ENCODE data around the gene EEFSEC.

The EEFSEC gene

DNA sequence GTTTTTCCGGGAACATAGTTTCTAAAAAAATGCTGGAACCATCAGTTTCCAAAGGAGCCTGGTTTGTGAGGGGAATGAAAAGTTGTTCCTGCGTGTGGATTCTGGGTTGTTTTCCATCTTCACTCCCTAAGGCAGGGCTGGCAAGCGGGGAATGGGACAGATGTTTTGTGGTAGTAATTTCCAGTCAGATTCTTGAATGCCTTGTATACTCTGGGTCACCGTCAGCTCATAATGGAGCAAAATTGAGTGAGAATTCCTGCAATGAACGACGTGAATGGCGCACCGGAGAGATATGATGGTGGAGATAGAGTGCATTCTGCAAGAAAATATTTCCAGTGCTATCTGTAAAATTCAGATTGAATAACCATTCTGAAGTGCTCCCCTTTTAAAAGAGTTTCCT is 19.9 kb downstream of the EEFSEC start:
- Mint-ChIP-seq H3K9me3 (no peaks in the 10 kb centered on the region), H3K36me3 (no peaks in the 10 kb centered on the region), H3K27ac (no peak overlapping the region), H3K27me3 (no peaks in the 10 kb centered on the region), H3K4me3 (no peak overlapping the region), H3K4me1 (peaks cover 61% of the 10 kb centered on the region)

DNA sequence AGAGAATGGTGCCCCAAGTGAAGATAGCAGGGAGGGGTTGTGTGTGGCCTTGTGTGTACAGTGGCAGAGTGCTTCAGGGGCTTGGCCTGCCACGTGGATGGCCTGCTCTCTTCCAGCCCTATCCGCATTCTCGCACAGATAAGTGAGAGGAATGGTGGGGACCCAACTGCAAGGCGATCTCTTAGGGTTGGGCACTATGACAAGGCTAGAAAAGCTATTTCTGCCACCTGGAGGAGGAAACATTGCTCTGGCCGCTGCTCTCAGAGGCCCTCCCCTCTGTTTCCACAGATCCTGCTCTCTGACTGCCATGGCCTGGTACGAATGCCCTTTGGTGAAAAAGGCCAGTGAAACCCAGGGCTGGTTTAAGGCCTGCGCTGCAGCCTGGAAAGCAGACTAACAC is 20.6 kb downstream of the EEFSEC start:
- no peaks in the 10 kb centered on the region for H3K27me3 Mint-ChIP-seq
- H3K36me3 Mint-ChIP-seq: no peaks in the 10 kb centered on the region
- no peak overlapping the region for H3K4me3 Mint-ChIP-seq
- no peaks in the 10 kb centered on the region for H3K9me3 Mint-ChIP-seq
- no peak overlapping the region for H3K27ac Mint-ChIP-seq
- H3K4me1 Mint-ChIP-seq: peaks cover 65% of the 10 kb centered on the region

GRCh38 chr3:128174675-128175590 is 21.7 kb downstream of the EEFSEC start:
- no peaks in the 10 kb centered on the region for H3K9me3 Mint-ChIP-seq
- H3K27me3 Mint-ChIP-seq: no peaks in the 10 kb centered on the region
- H3K4me3 Mint-ChIP-seq: no peak overlapping the region
- no peaks in the 10 kb centered on the region for H3K36me3 Mint-ChIP-seq
- peaks cover 74% of the 10 kb centered on the region for H3K4me1 Mint-ChIP-seq
- no peak overlapping the region for H3K27ac Mint-ChIP-seq

DNA sequence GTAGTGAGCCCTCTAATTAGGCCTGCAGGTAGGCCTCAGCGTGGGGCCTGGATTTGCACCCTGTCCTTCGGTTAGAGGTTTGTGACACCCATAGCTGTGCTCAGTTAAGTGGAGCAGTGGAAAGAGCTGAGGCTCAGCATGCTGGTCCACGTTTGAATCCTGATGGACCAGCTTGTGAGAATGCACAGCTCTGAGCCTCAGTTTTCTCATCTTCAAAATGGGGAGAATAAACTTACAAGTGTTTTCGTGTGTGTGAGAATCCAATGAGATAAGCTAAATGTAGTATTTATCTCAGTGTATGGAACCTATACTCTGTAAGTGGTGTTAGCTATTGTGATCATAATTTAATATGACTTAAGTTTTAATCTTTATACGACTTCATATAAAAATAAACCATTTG is 22.5 kb downstream of the EEFSEC start:
- Mint-ChIP-seq H3K4me3 (no peak overlapping the region), H3K27me3 (no peaks in the 10 kb centered on the region), H3K27ac (no peak overlapping the region), H3K4me1 (peaks cover 80% of the 10 kb centered on the region), H3K36me3 (no peaks in the 10 kb centered on the region), H3K9me3 (no peaks in the 10 kb centered on the region)

GRCh38 chr3:128176276-128176833 is 23.1 kb downstream of the EEFSEC start:
- H3K4me1 Mint-ChIP-seq: peaks cover 81% of the 10 kb centered on the region

DNA sequence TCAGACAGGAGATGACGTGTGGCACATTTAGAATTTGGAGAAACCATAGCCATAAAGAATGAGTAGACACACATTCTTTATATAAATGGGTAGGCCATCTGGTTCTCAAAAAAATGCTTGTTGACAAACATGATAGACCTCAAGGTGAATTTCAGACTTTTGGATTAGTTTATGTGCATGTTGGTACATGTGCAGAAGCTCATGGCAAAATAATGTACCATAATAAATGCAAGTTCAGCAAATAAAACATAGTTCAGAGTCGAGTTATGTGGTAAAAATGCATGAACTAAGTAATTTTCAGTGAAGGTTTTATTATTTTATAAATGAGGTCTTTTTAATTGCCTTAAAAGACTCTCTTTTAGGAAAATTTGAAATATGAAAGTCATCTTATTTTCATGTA is 24.6 kb downstream of the EEFSEC start:
- no peaks in the 10 kb centered on the region for H3K36me3 Mint-ChIP-seq
- peaks cover 82% of the 10 kb centered on the region for H3K4me1 Mint-ChIP-seq
- H3K9me3 Mint-ChIP-seq: no peaks in the 10 kb centered on the region
- no peak overlapping the region for H3K4me3 Mint-ChIP-seq
- H3K27ac Mint-ChIP-seq: no peak overlapping the region
- no peaks in the 10 kb centered on the region for H3K27me3 Mint-ChIP-seq

More at GRCh38 chr3:128176276-128176833, 23.1 kb downstream of the EEFSEC start:
- H3K27ac Mint-ChIP-seq: no peak overlapping the region
- H3K4me3 Mint-ChIP-seq: peak overlapping the region; percentile 36
- H3K36me3 Mint-ChIP-seq: no peaks in the 10 kb centered on the region
- no peaks in the 10 kb centered on the region for H3K9me3 Mint-ChIP-seq
- no peaks in the 10 kb centered on the region for H3K27me3 Mint-ChIP-seq

- Mint-ChIP-seq H3K9me3 (no peaks in the 10 kb centered on the region), H3K4me1 (peaks cover 77% of the 10 kb centered on the region), H3K4me3 (no peak overlapping the region), H3K27me3 (no peaks in the 10 kb centered on the region), H3K27ac (no peak overlapping the region), H3K36me3 (peaks cover 4% of the 10 kb centered on the region)
These were observed 25.7 kb downstream of the EEFSEC start for GRCh38 chr3:128178782-128179483.

DNA sequence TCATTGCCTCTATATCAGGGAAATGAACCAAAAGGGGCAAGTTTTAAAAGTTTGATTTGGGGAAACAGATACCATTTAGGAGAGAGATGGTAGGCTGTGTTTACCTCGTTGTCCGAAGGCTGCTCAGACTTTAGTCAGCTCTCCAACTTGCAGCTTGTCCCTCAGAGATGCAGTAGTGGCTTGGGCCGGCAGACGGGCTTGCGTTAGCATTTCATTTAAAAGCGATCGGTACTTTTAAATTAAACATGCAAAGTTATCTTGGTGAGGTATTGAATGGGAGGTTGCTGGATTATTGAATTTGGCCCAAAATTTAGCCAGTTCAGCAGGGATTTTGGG is 26.2 kb downstream of the EEFSEC start:
- Mint-ChIP-seq H3K27me3 (no peaks in the 10 kb centered on the region), H3K27ac (no peak overlapping the region), H3K9me3 (no peaks in the 10 kb centered on the region), H3K4me1 (peaks cover 72% of the 10 kb centered on the region), H3K36me3 (peaks cover 6% of the 10 kb centered on the region), H3K4me3 (no peak overlapping the region)

GRCh38 chr3:128180436-128180835 is 27.2 kb downstream of the EEFSEC start:
- H3K36me3 Mint-ChIP-seq: peaks cover 7% of the 10 kb centered on the region
- no peak overlapping the region for H3K4me3 Mint-ChIP-seq
- H3K27ac Mint-ChIP-seq: no peak overlapping the region
- no peaks in the 10 kb centered on the region for H3K27me3 Mint-ChIP-seq
- H3K4me1 Mint-ChIP-seq: peaks cover 65% of the 10 kb centered on the region
- no peaks in the 10 kb centered on the region for H3K9me3 Mint-ChIP-seq

DNA sequence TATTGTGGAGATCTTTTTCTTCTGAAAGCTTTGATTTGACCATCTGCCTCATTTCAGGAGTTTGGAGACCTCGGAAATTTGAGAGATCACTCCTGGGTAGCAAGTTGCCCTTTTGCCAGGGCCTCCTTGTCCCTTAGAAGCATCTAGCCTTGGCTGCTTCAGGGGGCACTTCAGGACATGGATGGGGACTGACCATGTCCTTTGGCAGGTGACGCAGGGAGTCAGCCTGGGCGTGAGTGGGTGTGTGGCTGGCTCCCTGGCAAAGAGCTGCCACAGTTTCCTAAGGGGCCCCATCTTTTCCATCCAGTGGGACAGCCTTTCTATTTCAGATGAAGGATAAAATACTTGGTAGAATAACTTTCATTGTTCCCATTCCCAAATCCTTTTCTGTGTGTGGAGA is 27.6 kb downstream of the EEFSEC start:
- Mint-ChIP-seq H3K9me3 (no peaks in the 10 kb centered on the region), H3K36me3 (peaks cover 10% of the 10 kb centered on the region), H3K27me3 (no peaks in the 10 kb centered on the region), H3K27ac (no peak overlapping the region), H3K4me3 (no peak overlapping the region), H3K4me1 (peaks cover 62% of the 10 kb centered on the region)

DNA sequence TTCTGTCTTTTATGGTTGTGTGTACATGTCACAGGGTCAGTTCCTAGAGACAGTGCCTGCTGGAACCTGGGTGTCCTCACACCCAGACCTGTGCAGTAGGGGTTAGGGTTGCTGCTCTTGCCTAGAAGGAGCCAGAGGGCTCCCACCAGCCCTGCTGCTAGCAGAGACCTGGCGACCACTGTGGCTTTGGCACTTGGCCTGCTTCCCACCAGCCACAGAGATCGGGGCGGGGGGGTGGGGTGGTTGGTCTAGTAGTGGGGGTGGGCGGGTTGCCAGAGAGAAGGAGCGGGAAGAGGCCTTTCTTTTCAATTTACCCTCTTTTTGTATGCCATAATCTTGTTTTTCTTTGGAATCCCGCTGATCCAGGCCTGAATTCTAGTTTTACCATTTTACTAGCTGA is 29.4 kb downstream of the EEFSEC start:
- Mint-ChIP-seq H3K9me3 (no peaks in the 10 kb centered on the region), H3K4me1 (peaks cover 60% of the 10 kb centered on the region), H3K27ac (no peak overlapping the region), H3K36me3 (peaks cover 12% of the 10 kb centered on the region), H3K4me3 (no peak overlapping the region), H3K27me3 (no peaks in the 10 kb centered on the region)

DNA sequence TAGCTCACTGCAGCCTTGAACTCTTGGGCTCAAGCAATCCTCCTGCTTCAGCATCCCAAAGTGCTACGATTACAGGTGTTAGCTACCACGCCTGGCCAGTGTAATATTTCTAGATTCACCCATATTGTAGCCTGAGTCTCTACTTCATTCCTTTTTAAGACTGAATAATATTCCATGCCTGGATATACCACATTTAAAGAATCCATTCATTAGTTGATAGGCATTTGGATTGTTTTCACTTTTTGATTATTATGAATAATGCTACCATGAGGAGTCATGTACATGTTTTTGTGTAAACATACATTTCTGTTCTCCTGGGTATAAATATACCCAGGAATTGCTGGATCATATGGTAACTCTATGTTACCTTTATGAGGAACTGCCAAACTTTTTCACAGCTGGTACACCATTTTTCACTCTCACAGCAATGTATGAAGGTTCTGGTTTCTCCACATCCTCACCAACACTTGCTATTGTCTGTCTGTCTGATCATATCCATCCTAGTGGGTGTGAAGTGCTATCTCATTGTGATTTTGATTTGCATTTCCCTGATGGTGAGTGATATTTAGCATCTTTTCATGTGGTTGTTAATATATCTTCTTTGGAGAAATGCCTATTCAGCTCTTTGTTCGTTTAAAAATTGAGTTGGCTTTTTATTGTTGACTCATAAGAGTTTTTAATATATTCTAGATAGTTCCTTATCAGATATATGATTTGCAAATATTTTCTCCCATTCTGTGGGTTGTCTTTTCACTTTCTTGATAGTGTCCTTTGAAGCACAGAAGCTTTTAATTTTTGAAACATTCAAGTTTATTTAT is 32.6 kb downstream of the EEFSEC start:
- Mint-ChIP-seq H3K27me3 (no peaks in the 10 kb centered on the region), H3K9me3 (no peaks in the 10 kb centered on the region), H3K4me1 (peaks cover 35% of the 10 kb centered on the region), H3K27ac (no peak overlapping the region), H3K36me3 (peaks cover 12% of the 10 kb centered on the region), H3K4me3 (no peak overlapping the region)

DNA sequence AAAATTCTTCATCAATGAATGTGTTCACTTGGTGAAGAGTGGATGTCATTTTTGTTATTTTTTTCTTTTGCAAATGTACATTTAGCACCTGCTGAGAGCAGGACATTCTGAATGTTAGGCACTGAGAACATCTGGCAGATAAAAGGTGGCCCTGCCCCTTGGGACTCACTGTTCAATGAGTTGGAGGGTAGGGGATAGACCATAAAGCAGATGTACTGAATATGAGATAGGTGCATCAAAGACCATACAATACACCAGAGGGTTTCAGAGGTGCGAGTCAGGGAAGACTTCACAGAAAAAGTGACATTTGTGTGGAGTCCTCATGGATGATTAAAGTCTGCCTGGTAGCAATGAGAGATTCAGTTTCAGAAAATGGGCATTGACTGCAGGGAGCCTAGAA is 34.2 kb downstream of the EEFSEC start:
- no peaks in the 10 kb centered on the region for H3K9me3 Mint-ChIP-seq
- no peak overlapping the region for H3K27ac Mint-ChIP-seq

DNA sequence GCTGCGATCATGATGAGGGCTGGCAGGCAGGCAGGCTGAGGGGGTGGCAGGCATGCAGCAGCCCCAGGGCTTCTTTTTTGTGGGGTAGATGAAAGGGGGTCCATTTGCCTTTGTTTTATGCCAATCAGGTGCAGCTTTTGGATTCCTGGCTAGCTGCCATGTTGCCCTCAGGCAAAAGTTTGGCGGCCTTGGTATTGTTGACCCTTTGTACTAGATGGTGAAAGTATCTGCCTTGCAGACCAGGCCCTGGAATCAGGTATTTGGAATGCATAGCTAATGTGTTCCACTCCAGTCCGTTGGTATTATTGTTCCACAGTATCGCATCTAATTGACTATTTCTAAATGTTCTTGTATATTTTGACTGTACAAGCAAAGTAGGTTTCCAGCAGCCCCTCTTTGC is 35.0 kb downstream of the EEFSEC start:
- H3K4me1 Mint-ChIP-seq: peaks cover 23% of the 10 kb centered on the region
- no peaks in the 10 kb centered on the region for H3K27me3 Mint-ChIP-seq
- H3K9me3 Mint-ChIP-seq: no peaks in the 10 kb centered on the region
- no peak overlapping the region for H3K27ac Mint-ChIP-seq
- no peak overlapping the region for H3K4me3 Mint-ChIP-seq
- peaks cover 12% of the 10 kb centered on the region for H3K36me3 Mint-ChIP-seq

More for the DNA sequence above, 34.2 kb downstream of the EEFSEC start:
- no peak overlapping the region for H3K4me3 Mint-ChIP-seq
- H3K27me3 Mint-ChIP-seq: no peaks in the 10 kb centered on the region
- H3K36me3 Mint-ChIP-seq: peaks cover 12% of the 10 kb centered on the region
- H3K4me1 Mint-ChIP-seq: peaks cover 28% of the 10 kb centered on the region

DNA sequence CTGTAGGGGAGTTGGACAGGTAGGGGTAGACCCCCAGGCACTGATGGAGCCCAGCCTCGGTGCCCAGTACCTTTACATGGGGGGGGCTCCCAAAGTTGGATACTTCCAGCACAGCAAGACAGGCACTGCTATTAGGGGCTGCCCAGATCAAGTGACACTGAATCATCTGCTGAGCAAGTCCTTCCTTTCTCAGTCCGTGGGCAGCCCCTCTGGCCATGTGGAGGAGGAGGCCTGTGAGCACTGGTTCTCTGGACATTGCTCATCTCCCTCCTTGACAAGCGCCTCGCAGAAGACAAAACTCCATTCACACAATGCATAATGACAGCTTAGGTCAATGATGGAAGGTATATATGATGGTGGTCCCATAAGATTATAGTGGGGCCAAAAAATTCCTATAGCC is 35.7 kb downstream of the EEFSEC start:
- Mint-ChIP-seq H3K36me3 (peaks cover 8% of the 10 kb centered on the region), H3K9me3 (no peaks in the 10 kb centered on the region), H3K27me3 (no peaks in the 10 kb centered on the region), H3K27ac (no peak overlapping the region), H3K4me3 (no peak overlapping the region), H3K4me1 (peaks cover 22% of the 10 kb centered on the region)

Measured in activated naive CD4-positive, alpha-beta T cell treated with anti-CD3 and anti-CD28 coated beads, Interleukin-2, amount 50 U/mL, for 24 hours (primary cell).